ENCODE data around the gene RSRC1.

DNA sequence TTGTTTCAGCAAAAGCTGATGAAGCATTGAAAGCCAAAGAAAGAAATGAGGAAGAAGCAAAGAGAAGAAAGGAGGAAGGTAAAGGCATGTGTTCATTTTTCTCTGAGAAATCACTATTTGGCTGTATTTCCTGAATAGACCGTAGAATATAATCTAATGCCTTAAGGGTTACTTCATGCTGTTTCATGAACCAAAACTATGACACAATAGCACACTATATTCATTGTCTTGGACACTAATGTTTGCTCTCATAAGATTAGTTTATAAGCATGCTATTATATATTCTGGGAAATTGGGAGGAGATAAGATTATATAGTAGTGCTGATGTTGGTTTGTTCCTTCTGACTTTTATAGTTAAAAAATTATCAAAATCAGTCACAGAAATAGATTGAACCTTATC lies 351.0 kb downstream of the RSRC1 start:
- TF ChIP-seq REPIN1 (CRISPR knock-in tag; IDR thresholded peaks at IDR 0.05; ENCODE audit: borderline replicate concordance, low read depth), result no peak
- no peak for TF ChIP-seq JUN (CRISPR knock-in tag; IDR thresholded peaks at IDR 0.05)
- TF ChIP-seq FOXJ3 (CRISPR knock-in tag; IDR thresholded peaks at IDR 0.05; ENCODE audit: borderline replicate concordance), result no peak
- no peak for TF ChIP-seq KAT2B (IDR thresholded peaks at IDR 0.05; ENCODE audit: borderline replicate concordance, low read depth, low read length)
- TF ChIP-seq TAF1 (CRISPR knock-in tag; IDR thresholded peaks at IDR 0.05), result no peak
- no peak for TF ChIP-seq CTCF (CRISPR knock-in tag; IDR thresholded peaks at IDR 0.05)
- no peak for TF ChIP-seq ZFAT (CRISPR knock-in tag; conservative IDR thresholded peaks at IDR 0.05)
- TF ChIP-seq, protein P1, sequence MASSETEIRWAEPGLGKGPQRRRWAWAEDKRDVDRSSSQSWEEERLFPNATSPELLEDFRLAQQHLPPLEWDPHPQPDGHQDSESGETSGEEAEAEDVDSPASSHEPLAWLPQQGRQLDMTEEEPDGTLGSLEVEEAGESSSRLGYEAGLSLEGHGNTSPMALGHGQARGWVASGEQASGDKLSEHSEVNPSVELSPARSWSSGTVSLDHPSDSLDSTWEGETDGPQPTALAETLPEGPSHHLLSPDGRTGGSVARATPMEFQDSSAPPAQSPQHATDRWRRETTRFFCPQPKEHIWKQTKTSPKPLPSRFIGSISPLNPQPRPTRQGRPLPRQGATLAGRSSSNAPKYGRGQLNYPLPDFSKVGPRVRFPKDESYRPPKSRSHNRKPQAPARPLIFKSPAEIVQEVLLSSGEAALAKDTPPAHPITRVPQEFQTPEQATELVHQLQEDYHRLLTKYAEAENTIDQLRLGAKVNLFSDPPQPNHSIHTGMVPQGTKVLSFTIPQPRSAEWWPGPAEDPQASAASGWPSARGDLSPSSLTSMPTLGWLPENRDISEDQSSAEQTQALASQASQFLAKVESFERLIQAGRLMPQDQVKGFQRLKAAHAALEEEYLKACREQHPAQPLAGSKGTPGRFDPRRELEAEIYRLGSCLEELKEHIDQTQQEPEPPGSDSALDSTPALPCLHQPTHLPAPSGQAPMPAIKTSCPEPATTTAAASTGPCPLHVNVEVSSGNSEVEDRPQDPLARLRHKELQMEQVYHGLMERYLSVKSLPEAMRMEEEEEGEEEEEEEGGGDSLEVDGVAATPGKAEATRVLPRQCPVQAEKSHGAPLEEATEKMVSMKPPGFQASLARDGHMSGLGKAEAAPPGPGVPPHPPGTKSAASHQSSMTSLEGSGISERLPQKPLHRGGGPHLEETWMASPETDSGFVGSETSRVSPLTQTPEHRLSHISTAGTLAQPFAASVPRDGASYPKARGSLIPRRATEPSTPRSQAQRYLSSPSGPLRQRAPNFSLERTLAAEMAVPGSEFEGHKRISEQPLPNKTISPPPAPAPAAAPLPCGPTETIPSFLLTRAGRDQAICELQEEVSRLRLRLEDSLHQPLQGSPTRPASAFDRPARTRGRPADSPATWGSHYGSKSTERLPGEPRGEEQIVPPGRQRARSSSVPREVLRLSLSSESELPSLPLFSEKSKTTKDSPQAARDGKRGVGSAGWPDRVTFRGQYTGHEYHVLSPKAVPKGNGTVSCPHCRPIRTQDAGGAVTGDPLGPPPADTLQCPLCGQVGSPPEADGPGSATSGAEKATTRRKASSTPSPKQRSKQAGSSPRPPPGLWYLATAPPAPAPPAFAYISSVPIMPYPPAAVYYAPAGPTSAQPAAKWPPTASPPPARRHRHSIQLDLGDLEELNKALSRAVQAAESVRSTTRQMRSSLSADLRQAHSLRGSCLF (CRISPR knock-in tag; IDR thresholded peaks at IDR 0.05; ENCODE audit: borderline replicate concordance), result no peak
- no peak for TF ChIP-seq XRCC5 (optimal IDR thresholded peaks at IDR 0.05; ENCODE audit: low read length)
- TF ChIP-seq MXI1 (IDR thresholded peaks at IDR 0.05; ENCODE audit: borderline replicate concordance, low read depth, low read length), result no peak

Measured in HepG2 (cell line).